HG02571 (cell line): ENCODE data around the gene UBQLNL.

Source experiments
- ATAC-seq: cut with Tn5 transposase; IDR thresholded peaks from one replicate; pipeline ENCODE4 v1.9.1; 2021; ENCODE audit warnings: mild to moderate bottlenecking, moderate library complexity; ENCODE audit not compliant: unreplicated experiment

UBQLNL gene

GRCh38 chr11:5516599-5516998 lies at the start of gene UBQLNL:
TSS of gene UBQLNL (minus strand) at chr11:5516699. CDS start at chr11:5516441, 258 bp downstream.
- no peak for ATAC-seq

- no peak for ATAC-seq
Measured at GRCh38 chr11:5564259-5565019, 47.9 kb upstream of the UBQLNL start.

- no peak for ATAC-seq
Measured at GRCh38 chr11:5557751-5558150, 41.3 kb upstream of the UBQLNL start.

GRCh38 chr11:5556596-5557188 lies 40.2 kb upstream of the UBQLNL start:
- ATAC-seq = no peak

GRCh38 chr11:5553343-5553742 lies 36.8 kb upstream of the UBQLNL start:
- no peak for ATAC-seq

GRCh38 chr11:5550440-5551095 lies 34.1 kb upstream of the UBQLNL start:
- ATAC-seq = peak; percentile 52

- ATAC-seq = no peak
Measured at GRCh38 chr11:5548440-5548839, 31.9 kb upstream of the UBQLNL start, which contains the start of gene OR52H1. TSS of gene OR52H1 (minus strand) at chr11:5548540. CDS start at chr11:5545505, 3,035 bp downstream.

- ATAC-seq = no peak
Measured at GRCh38 chr11:5547982-5548381, 31.5 kb upstream of the UBQLNL start.

GRCh38 chr11:5546457-5546856 lies 30.0 kb upstream of the UBQLNL start:
- no peak for ATAC-seq

- ATAC-seq = no peak
Measured at GRCh38 chr11:5541427-5541826, 24.9 kb upstream of the UBQLNL start.

GRCh38 chr11:5536482-5536881 lies 20.0 kb upstream of the UBQLNL start:
- ATAC-seq = no peak

GRCh38 chr11:5534046-5534445 lies 17.5 kb upstream of the UBQLNL start:
- ATAC-seq = no peak

- no peak for ATAC-seq
Measured at GRCh38 chr11:5531053-5531831, 14.7 kb upstream of the UBQLNL start.

- no peak for ATAC-seq
Measured at GRCh38 chr11:5528495-5528894, 12.0 kb upstream of the UBQLNL start.

- no peak for ATAC-seq
Measured at GRCh38 chr11:5527716-5528115, 11.2 kb upstream of the UBQLNL start.

GRCh38 chr11:5524756-5525155 lies 8.3 kb upstream of the UBQLNL start:
- ATAC-seq = no peak

GRCh38 chr11:5522308-5522707 lies 5.8 kb upstream of the UBQLNL start:
- ATAC-seq = no peak

GRCh38 chr11:5521540-5521939 lies 5.0 kb upstream of the UBQLNL start:
- no peak for ATAC-seq

GRCh38 chr11:5514841-5515240 lies 1.7 kb downstream of the UBQLNL start:
- no peak for ATAC-seq

- no peak for ATAC-seq
Measured at GRCh38 chr11:5509803-5510202, 6.7 kb downstream of the UBQLNL start, which contains the start of gene UBQLN3. TSS of gene UBQLN3 (minus strand) at chr11:5509957. CDS start at chr11:5509558, 399 bp downstream.

- no peak for ATAC-seq
Measured at GRCh38 chr11:5508605-5509004, 7.9 kb downstream of the UBQLNL start.
